Measurements from ENCODE around the gene SHTN1.

DNA sequence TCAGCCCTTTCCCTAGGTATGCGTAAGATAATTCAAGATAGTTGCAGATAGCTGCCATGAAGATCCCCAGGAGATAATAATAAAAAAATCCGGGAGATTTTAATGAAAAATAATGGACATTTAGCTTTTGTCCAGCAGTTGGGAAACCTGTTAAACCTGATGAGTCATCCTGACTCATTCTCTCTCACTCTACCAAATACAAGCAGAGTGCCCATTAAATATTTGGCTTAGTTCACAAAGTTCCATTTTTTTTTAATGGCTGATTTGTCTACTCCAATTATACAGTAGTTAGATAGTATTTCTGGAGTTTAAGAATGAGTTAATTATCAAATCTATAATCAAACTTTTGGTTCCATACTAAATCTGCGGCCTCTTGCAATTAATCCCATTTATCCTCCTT, 2.1 kb upstream of the SHTN1 start:
- TF ChIP-seq, protein P1, sequence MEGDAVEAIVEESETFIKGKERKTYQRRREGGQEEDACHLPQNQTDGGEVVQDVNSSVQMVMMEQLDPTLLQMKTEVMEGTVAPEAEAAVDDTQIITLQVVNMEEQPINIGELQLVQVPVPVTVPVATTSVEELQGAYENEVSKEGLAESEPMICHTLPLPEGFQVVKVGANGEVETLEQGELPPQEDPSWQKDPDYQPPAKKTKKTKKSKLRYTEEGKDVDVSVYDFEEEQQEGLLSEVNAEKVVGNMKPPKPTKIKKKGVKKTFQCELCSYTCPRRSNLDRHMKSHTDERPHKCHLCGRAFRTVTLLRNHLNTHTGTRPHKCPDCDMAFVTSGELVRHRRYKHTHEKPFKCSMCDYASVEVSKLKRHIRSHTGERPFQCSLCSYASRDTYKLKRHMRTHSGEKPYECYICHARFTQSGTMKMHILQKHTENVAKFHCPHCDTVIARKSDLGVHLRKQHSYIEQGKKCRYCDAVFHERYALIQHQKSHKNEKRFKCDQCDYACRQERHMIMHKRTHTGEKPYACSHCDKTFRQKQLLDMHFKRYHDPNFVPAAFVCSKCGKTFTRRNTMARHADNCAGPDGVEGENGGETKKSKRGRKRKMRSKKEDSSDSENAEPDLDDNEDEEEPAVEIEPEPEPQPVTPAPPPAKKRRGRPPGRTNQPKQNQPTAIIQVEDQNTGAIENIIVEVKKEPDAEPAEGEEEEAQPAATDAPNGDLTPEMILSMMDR (IDR thresholded peaks at IDR 0.05; ENCODE audit: low read depth, low read length, poor library complexity, severe bottlenecking) = no peak
- no peak for TF ChIP-seq EZH2phosphoT487 (IDR thresholded peaks at IDR 0.05; ENCODE audit: borderline replicate concordance, low read length)

Measured in DOHH2 (cell line).